ENCODE results near the gene SOX6. TPM values are rescaled to one million over a fixed set of nuclear protein-coding genes. Genes with fewer than 3 reads are reported as not detected.

Gene SOX6
- total RNA-seq, 1 experiment from 2014 or later: not detected

DNA sequence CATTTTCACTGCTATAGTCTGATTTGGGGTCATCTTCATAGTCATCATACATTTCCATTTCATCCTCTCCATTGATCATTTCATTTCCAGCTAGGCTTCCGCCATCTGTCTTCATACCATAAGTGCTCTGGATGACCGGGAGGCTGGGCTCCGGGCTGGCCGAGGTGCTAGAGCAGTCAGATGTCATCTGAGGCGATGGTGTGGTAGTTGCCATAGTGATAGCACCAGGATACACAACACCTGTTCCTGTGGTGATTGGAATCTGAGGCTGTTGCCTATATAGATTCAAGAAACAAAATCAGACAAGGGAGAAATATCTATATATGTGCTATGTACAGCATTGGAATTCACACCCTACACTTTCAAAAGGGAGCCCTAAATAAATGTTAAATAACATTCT lies 383.5 kb downstream of the SOX6 start:
- H3K36me3 ChIP-seq (ENCODE audit: insufficient read depth, low read length): no peaks in the 10 kb centered on the region

DNA sequence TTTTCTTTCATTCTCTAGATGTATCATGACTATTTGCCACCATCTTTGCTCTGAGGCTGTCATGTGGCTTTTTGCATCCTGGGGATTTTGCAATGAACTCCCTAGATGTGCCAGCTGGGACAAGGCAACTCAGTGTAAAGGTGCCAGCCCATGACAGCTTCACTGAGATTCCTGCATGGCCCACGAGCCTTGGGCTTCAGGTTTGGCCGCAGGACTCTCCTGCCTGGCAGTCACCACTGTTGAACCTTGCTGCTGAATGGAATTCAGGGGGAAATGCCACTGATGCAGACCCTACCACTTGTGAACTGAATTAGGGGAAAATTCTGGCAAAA lies 385.2 kb downstream of the SOX6 start:
- Histone ChIP-seq H3K27ac (ENCODE audit: low read length) (no peak overlapping the region), H3K4me1 (ENCODE audit: low read length) (no peaks in the 10 kb centered on the region), H3K9ac (ENCODE audit: low read length) (no peak overlapping the region), H3K4me2 (ENCODE audit: low read depth, low read length, poor library complexity, severe bottlenecking) (no peak overlapping the region), H3K27me3 (ENCODE audit: low read length) (no peaks in the 10 kb centered on the region), H2AFZ (ENCODE audit: low read length) (no peak overlapping the region), H4K20me1 (ENCODE audit: insufficient read depth, low read depth, low read length) (no peaks in the 10 kb centered on the region), H3K9me3 (ENCODE audit: low read length) (no peaks in the 10 kb centered on the region), H3K79me2 (ENCODE audit: low read length) (no peaks in the 10 kb centered on the region), H3K4me3 (ENCODE audit: low read length) (no peak overlapping the region), H3K9me2 (replicated peaks; ENCODE audit: insufficient read depth, low read length) (no peaks in the 10 kb centered on the region), H3K36me3 (ENCODE audit: insufficient read depth, low read length) (no peaks in the 10 kb centered on the region)
- no peak for DNase-seq

More for the DNA sequence above, 383.5 kb downstream of the SOX6 start:
- Histone ChIP-seq H3K27ac (ENCODE audit: low read length) (no peak overlapping the region), H3K4me2 (ENCODE audit: low read depth, low read length, poor library complexity, severe bottlenecking) (no peak overlapping the region), H2AFZ (ENCODE audit: low read length) (no peak overlapping the region), H3K4me1 (ENCODE audit: low read length) (no peaks in the 10 kb centered on the region), H3K4me3 (ENCODE audit: low read length) (no peak overlapping the region), H3K27me3 (ENCODE audit: low read length) (no peaks in the 10 kb centered on the region), H3K9me2 (replicated peaks; ENCODE audit: insufficient read depth, low read length) (no peaks in the 10 kb centered on the region), H4K20me1 (ENCODE audit: insufficient read depth, low read depth, low read length) (no peaks in the 10 kb centered on the region), H3K9me3 (ENCODE audit: low read length) (no peaks in the 10 kb centered on the region), H3K9ac (ENCODE audit: low read length) (no peak overlapping the region), H3K79me2 (ENCODE audit: low read length) (no peaks in the 10 kb centered on the region)
- no peak for DNase-seq

DNA sequence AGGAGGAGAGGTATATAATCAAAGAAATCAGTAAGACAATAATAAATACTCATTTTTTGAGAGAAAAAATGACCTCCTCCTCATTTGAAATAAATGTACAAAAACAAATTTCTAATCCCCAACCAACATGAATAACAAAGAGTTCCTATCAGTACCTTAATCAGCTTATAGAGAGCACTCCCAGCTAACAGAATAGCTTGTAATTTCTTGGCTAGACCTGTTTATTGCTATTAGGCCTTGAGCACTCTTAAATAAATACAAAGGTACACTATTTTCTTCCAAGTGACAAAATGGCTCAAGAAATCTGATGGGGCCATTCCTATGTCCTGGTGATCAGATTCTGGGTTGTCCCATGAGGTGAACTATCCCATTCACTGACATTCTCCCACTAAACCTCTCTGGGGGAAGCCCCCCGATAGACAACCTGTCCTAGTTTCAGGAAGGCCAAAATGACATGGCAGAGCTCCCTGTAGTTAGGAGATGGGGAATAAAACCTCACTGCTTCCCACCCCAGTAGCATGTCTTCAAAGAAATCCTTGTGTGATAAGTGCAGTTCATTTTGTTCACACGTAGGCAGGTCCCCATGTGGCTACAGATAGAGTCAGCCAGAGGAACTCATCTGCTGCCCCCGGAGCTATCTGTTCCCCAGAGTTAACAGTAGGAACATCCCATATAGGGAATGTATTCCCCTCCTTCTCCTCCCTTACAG lies 385.7 kb downstream of the SOX6 start:
- H3K27me3 ChIP-seq (ENCODE audit: low read length): no peaks in the 10 kb centered on the region
- no peaks in the 10 kb centered on the region for H3K36me3 ChIP-seq (ENCODE audit: insufficient read depth, low read length)
- no peaks in the 10 kb centered on the region for H3K9me3 ChIP-seq (ENCODE audit: low read length)
- no peak overlapping the region for H3K4me3 ChIP-seq (ENCODE audit: low read length)
- H3K27ac ChIP-seq (ENCODE audit: low read length): no peak overlapping the region
- H3K4me1 ChIP-seq (ENCODE audit: low read length): no peaks in the 10 kb centered on the region
- DNase-seq: no peak
- no peak overlapping the region for H3K4me2 ChIP-seq (ENCODE audit: low read depth, low read length, poor library complexity, severe bottlenecking)
- no peak overlapping the region for H2AFZ ChIP-seq (ENCODE audit: low read length)
- no peaks in the 10 kb centered on the region for H3K79me2 ChIP-seq (ENCODE audit: low read length)
- no peaks in the 10 kb centered on the region for H3K9me2 ChIP-seq (replicated peaks; ENCODE audit: insufficient read depth, low read length)
- H4K20me1 ChIP-seq (ENCODE audit: insufficient read depth, low read depth, low read length): no peaks in the 10 kb centered on the region
- H3K9ac ChIP-seq (ENCODE audit: low read length): no peak overlapping the region

GRCh38 chr11:15969701-15970329 lies 386.5 kb downstream of the SOX6 start:
- no peaks in the 10 kb centered on the region for H3K27me3 ChIP-seq (ENCODE audit: low read length)
- no peaks in the 10 kb centered on the region for H3K9me3 ChIP-seq (ENCODE audit: low read length)
- H3K4me2 ChIP-seq (ENCODE audit: low read depth, low read length, poor library complexity, severe bottlenecking): no peak overlapping the region
- H3K4me3 ChIP-seq (ENCODE audit: low read length): no peak overlapping the region
- no peak for DNase-seq
- no peaks in the 10 kb centered on the region for H3K9me2 ChIP-seq (replicated peaks; ENCODE audit: insufficient read depth, low read length)
- H3K9ac ChIP-seq (ENCODE audit: low read length): no peak overlapping the region
- no peaks in the 10 kb centered on the region for H3K4me1 ChIP-seq (ENCODE audit: low read length)
- H3K27ac ChIP-seq (ENCODE audit: low read length): no peak overlapping the region
- H3K79me2 ChIP-seq (ENCODE audit: low read length): no peaks in the 10 kb centered on the region
- no peaks in the 10 kb centered on the region for H3K36me3 ChIP-seq (ENCODE audit: insufficient read depth, low read length)
- H2AFZ ChIP-seq (ENCODE audit: low read length): no peak overlapping the region
- H4K20me1 ChIP-seq (ENCODE audit: insufficient read depth, low read depth, low read length): no peaks in the 10 kb centered on the region

GRCh38 chr11:15969281-15969680 lies 387.1 kb downstream of the SOX6 start:
- no peak overlapping the region for H3K27ac ChIP-seq (ENCODE audit: low read length)
- no peaks in the 10 kb centered on the region for H3K9me3 ChIP-seq (ENCODE audit: low read length)
- H3K79me2 ChIP-seq (ENCODE audit: low read length): no peaks in the 10 kb centered on the region
- no peaks in the 10 kb centered on the region for H3K27me3 ChIP-seq (ENCODE audit: low read length)
- H3K36me3 ChIP-seq (ENCODE audit: insufficient read depth, low read length): no peaks in the 10 kb centered on the region
- no peaks in the 10 kb centered on the region for H3K9me2 ChIP-seq (replicated peaks; ENCODE audit: insufficient read depth, low read length)
- no peak for DNase-seq
- no peak overlapping the region for H2AFZ ChIP-seq (ENCODE audit: low read length)
- no peak overlapping the region for H3K9ac ChIP-seq (ENCODE audit: low read length)
- H3K4me3 ChIP-seq (ENCODE audit: low read length): no peak overlapping the region
- no peak overlapping the region for H3K4me2 ChIP-seq (ENCODE audit: low read depth, low read length, poor library complexity, severe bottlenecking)
- H3K4me1 ChIP-seq (ENCODE audit: low read length): no peaks in the 10 kb centered on the region
- no peaks in the 10 kb centered on the region for H4K20me1 ChIP-seq (ENCODE audit: insufficient read depth, low read depth, low read length)

- Histone ChIP-seq H3K4me1 (ENCODE audit: low read length) (no peaks in the 10 kb centered on the region), H3K79me2 (ENCODE audit: low read length) (no peaks in the 10 kb centered on the region), H3K27ac (ENCODE audit: low read length) (no peak overlapping the region), H4K20me1 (ENCODE audit: insufficient read depth, low read depth, low read length) (no peaks in the 10 kb centered on the region), H3K4me2 (ENCODE audit: low read depth, low read length, poor library complexity, severe bottlenecking) (no peak overlapping the region), H3K9ac (ENCODE audit: low read length) (no peak overlapping the region), H3K9me3 (ENCODE audit: low read length) (no peaks in the 10 kb centered on the region), H3K27me3 (ENCODE audit: low read length) (no peaks in the 10 kb centered on the region), H2AFZ (ENCODE audit: low read length) (no peak overlapping the region), H3K36me3 (ENCODE audit: insufficient read depth, low read length) (no peaks in the 10 kb centered on the region), H3K9me2 (replicated peaks; ENCODE audit: insufficient read depth, low read length) (no peaks in the 10 kb centered on the region), H3K4me3 (ENCODE audit: low read length) (no peak overlapping the region)
- no peak for DNase-seq
These were observed 387.8 kb downstream of the SOX6 start for GRCh38 chr11:15968461-15969130.

DNA sequence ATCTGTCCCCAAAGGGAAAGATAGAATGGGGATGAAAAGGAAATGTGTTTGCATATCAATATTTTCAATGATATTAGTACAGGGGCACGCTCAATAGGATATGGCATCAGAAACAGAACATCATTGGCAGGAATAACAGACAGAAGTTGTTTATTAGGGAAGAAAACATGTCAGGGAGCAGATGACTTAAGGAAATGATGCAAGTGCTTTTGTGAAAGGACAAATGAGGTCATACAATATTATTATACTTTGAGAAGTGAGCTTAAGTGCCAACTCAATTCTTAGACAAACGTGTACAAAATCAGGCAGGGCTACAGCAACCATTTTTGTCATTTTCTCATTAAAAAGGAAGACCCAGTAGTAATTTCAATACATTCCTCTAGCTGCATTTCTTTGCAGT lies 388.4 kb downstream of the SOX6 start:
- H3K79me2 ChIP-seq (ENCODE audit: low read length): no peaks in the 10 kb centered on the region
- DNase-seq: no peak
- H3K36me3 ChIP-seq (ENCODE audit: insufficient read depth, low read length): no peaks in the 10 kb centered on the region
- no peaks in the 10 kb centered on the region for H3K27me3 ChIP-seq (ENCODE audit: low read length)
- H4K20me1 ChIP-seq (ENCODE audit: insufficient read depth, low read depth, low read length): no peaks in the 10 kb centered on the region
- no peaks in the 10 kb centered on the region for H3K4me1 ChIP-seq (ENCODE audit: low read length)
- no peak overlapping the region for H3K4me2 ChIP-seq (ENCODE audit: low read depth, low read length, poor library complexity, severe bottlenecking)
- H3K9ac ChIP-seq (ENCODE audit: low read length): no peak overlapping the region
- H3K4me3 ChIP-seq (ENCODE audit: low read length): no peak overlapping the region
- no peak overlapping the region for H2AFZ ChIP-seq (ENCODE audit: low read length)
- H3K9me2 ChIP-seq (replicated peaks; ENCODE audit: insufficient read depth, low read length): no peaks in the 10 kb centered on the region
- no peak overlapping the region for H3K27ac ChIP-seq (ENCODE audit: low read length)
- no peaks in the 10 kb centered on the region for H3K9me3 ChIP-seq (ENCODE audit: low read length)

- Histone ChIP-seq H3K27me3 (ENCODE audit: low read length) (no peaks in the 10 kb centered on the region), H3K4me3 (ENCODE audit: low read length) (no peak overlapping the region), H3K9ac (ENCODE audit: low read length) (no peak overlapping the region), H3K36me3 (ENCODE audit: insufficient read depth, low read length) (no peaks in the 10 kb centered on the region), H4K20me1 (ENCODE audit: insufficient read depth, low read depth, low read length) (no peaks in the 10 kb centered on the region), H3K4me1 (ENCODE audit: low read length) (no peaks in the 10 kb centered on the region), H3K9me3 (ENCODE audit: low read length) (no peaks in the 10 kb centered on the region), H3K27ac (ENCODE audit: low read length) (no peak overlapping the region), H3K4me2 (ENCODE audit: low read depth, low read length, poor library complexity, severe bottlenecking) (no peak overlapping the region), H2AFZ (ENCODE audit: low read length) (no peak overlapping the region), H3K79me2 (ENCODE audit: low read length) (no peaks in the 10 kb centered on the region), H3K9me2 (replicated peaks; ENCODE audit: insufficient read depth, low read length) (no peaks in the 10 kb centered on the region)
- DNase-seq: no peak
These were observed 389.2 kb downstream of the SOX6 start for GRCh38 chr11:15967166-15967565.
